Kidney (tissue), 14 donors: ENCODE measurements around the gene REEP1. TPM values are rescaled to one million over a fixed set of nuclear protein-coding genes. Genes with fewer than 3 reads are reported as not detected.

Experiments
- DNase-seq, 5 donors: peaks; one replicate each; pipeline ENCODE4 v3.0.0-alpha.2; 2013 to 2020
- FAIRE-seq: peaks from 2 replicates; lab custom pipeline; 2012; peaks lifted over from hg19 to GRCh38; lab: Jason Lieb, UNC
- H3K27ac ChIP-seq, 2 donors: one replicate each; pipeline ENCODE4 v1.7.0; 2013; ENCODE audit warnings: low read depth in 2 of 2, low read length in 2 of 2, inconsistent platforms in 1 of 2
- H3K27me3 ChIP-seq: one replicate; pipeline ENCODE4 v1.7.1; 2013; ENCODE audit warnings: low read length, inconsistent platforms; ENCODE audit not compliant: control insufficient read depth, insufficient read depth
- H3K36me3 ChIP-seq, 3 donors: one replicate each; pipeline versions ENCODE4 v1.7.0 to v1.7.1; 2013; ENCODE audit warnings: low read length in 3 of 3, control low read depth in 1 of 3, inconsistent platforms in 1 of 3; ENCODE audit not compliant: insufficient read depth in 3 of 3, control insufficient read depth in 2 of 3
- H3K4me1 ChIP-seq, 3 donors: one replicate each; pipeline versions ENCODE4 v1.7.0 to v1.7.1; 2013; ENCODE audit warnings: low read length in 3 of 3, inconsistent platforms in 1 of 3, low read depth in 1 of 3; ENCODE audit not compliant: control insufficient read depth in 2 of 3, insufficient read depth in 2 of 3
- H3K4me3 ChIP-seq, 3 donors: one replicate each; pipeline versions ENCODE4 v1.7.0 to v1.8.1; 2013; ENCODE audit warnings: low read length in 3 of 3, control low read depth in 1 of 3, inconsistent platforms in 1 of 3
- H3K9ac ChIP-seq, 3 donors: one replicate each; pipeline versions ENCODE4 v1.7.0 to v1.7.1; 2013; ENCODE audit warnings: low read length in 3 of 3, control low read depth in 1 of 3, inconsistent platforms in 1 of 3
- H3K9me3 ChIP-seq, 3 donors: one replicate each; pipeline versions ENCODE4 v1.7.0 to v1.7.1; 2013; ENCODE audit warnings: low read length in 3 of 3, control low read depth in 1 of 3, inconsistent platforms in 1 of 3; ENCODE audit not compliant: control insufficient read depth in 2 of 3, insufficient read depth in 1 of 3
- intact Hi-C: fragments of 100-400 bp; cut with DNase I; formaldehyde crosslinking; loops from one replicate; pipeline ENCODE4 v1.11.1; 2022
- polyA plus RNA-seq: library from polyadenylated mRNA; stranded (reverse); fragments of 350-450 nt; fragmentation: Illumina TruSeq; extraction: RNeasy Lipid Tissue Mini Kit (QIAGEN cat#74804); gene quantifications from one replicate; pipeline ENCODE4 v1.2.3, GENCODE V29; 2014; ENCODE audit warnings: low read depth, low replicate concordance; ENCODE audit not compliant: insufficient read depth
- total RNA-seq: library from RNA; stranded (reverse); fragmentation: NEBNext Ultra II Directional; extraction: Animal tissue kit (Norgen Biotek cat#: 25700); gene quantifications from one replicate; pipeline ENCODE4 v1.2.1, GENCODE V29; 2021
- TF ChIP-seq, protein P1 (sequence below): IDR thresholded peaks from 3 replicates; pipeline ENCODE4 v1.5.1; 2012; ENCODE audit warnings: mild to moderate bottlenecking, moderate library complexity, borderline replicate concordance; ENCODE audit not compliant: insufficient read depth; ENCODE audit errors: extremely low read depth
- donor health status: control.
- donor health status: control.
- donor health status: control.
- donor health status: control.
- donor health status: control.
- donor health status: DM: yes; HTN: yes; CAD: no.
- donor health status: Normal renal cell carcinoma (clear cell type).

Gene REEP1
- total and polyA plus RNA-seq, 2 donors from 2014 or later, result 3.3 to 4.3 TPM

- TF ChIP-seq, protein P1, sequence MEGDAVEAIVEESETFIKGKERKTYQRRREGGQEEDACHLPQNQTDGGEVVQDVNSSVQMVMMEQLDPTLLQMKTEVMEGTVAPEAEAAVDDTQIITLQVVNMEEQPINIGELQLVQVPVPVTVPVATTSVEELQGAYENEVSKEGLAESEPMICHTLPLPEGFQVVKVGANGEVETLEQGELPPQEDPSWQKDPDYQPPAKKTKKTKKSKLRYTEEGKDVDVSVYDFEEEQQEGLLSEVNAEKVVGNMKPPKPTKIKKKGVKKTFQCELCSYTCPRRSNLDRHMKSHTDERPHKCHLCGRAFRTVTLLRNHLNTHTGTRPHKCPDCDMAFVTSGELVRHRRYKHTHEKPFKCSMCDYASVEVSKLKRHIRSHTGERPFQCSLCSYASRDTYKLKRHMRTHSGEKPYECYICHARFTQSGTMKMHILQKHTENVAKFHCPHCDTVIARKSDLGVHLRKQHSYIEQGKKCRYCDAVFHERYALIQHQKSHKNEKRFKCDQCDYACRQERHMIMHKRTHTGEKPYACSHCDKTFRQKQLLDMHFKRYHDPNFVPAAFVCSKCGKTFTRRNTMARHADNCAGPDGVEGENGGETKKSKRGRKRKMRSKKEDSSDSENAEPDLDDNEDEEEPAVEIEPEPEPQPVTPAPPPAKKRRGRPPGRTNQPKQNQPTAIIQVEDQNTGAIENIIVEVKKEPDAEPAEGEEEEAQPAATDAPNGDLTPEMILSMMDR, result no peak
- Histone ChIP-seq H3K9ac (no peak overlapping the region), H3K36me3 (no peaks in the 10 kb centered on the region), H3K4me1 (no peaks in the 10 kb centered on the region), H3K27me3 (no peaks in the 10 kb centered on the region), H3K9me3 (no peaks in the 10 kb centered on the region), H3K27ac (no peak overlapping the region), H3K4me3 (no peak overlapping the region)
- intact Hi-C loops, result no loop called here
- no peak for DNase-seq
- FAIRE-seq, result no peak
Measured at GRCh38 chr2:86323273-86324021, 14.0 kb downstream of the REEP1 start.

DNA sequence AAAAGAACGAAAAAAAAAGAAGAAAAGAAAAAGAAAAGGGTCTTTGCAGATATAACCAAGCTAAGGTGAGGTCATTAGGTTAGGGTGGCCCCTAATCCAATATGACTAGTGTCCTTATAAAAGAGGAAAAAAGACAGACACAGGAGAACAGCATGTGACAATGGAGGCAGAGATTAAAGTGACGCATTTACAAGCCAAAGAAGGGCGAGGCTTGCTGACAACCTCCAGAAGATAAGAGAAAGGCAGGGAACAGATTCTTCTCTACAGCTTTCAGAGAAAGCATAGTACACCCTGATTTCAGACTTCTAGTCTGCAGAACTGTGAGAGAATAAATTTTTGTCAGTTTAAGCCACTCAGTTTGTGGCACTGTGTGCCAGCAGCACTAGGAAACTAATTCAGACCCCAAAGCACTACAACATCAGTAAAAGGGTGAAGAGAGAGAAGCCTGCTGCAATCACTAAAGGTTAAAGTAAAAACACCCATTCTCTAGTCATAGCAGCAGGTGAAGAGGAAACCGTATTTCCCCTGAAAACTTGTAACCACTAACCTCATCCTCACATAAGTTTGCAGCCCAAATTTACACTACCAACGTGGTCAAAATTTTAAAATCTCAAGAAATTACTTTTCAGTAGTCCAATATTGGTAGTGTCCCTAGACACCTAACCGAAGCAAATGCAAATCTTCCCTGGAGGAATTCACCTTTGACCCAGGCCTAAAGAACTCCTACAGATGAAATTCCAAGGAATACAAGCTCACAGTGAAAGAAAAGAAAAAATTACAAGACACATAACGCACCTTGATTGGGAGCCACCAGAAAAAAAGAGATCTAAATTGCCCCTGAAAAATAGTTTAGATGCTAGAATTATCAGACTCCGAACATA lies 17.5 kb downstream of the REEP1 start:
- H3K4me3 ChIP-seq, result no peak overlapping the region
- no peaks in the 10 kb centered on the region for H3K4me1 ChIP-seq
- no peak for DNase-seq
- FAIRE-seq, result no peak
- H3K27me3 ChIP-seq, result no peaks in the 10 kb centered on the region
- no peaks in the 10 kb centered on the region for H3K9me3 ChIP-seq
- intact Hi-C loops, result no loop called here
- no peak overlapping the region for H3K9ac ChIP-seq
- no peak overlapping the region for H3K27ac ChIP-seq
- TF ChIP-seq, protein P1, result no peak
- H3K36me3 ChIP-seq, result no peaks in the 10 kb centered on the region

- FAIRE-seq, result no peak
- no peak for DNase-seq
- Histone ChIP-seq H3K27ac (no peak overlapping the region), H3K36me3 (no peaks in the 10 kb centered on the region), H3K9me3 (no peaks in the 10 kb centered on the region), H3K27me3 (no peaks in the 10 kb centered on the region), H3K4me1 (no peaks in the 10 kb centered on the region), H3K4me3 (no peak overlapping the region), H3K9ac (no peak overlapping the region)
- intact Hi-C loops, result no loop called here
- TF ChIP-seq, protein P1, result no peak
Measured at GRCh38 chr2:86315084-86315483, 22.3 kb downstream of the REEP1 start.
